Measurements from ENCODE around the gene ASIC3. TPM values are rescaled to one million over a fixed set of nuclear protein-coding genes. Genes with fewer than 3 reads are reported as not detected.

The ASIC3 gene
- total and polyA plus RNA-seq, 2 of the 8 experiments (the other 6 are each of a cell fraction or from before 2014, with no cell fraction given) = 1.6 to 1.9 TPM

GRCh38 chr7:151053096-151053495 lies 4.8 kb downstream of the ASIC3 start:
- H3K79me1 ChIP-seq (ENCODE audit: low read depth, low read length) = no peaks in the 10 kb centered on the region
- ChIA-PET POLR2A (ENCODE audit: partially characterized antibody) (interaction anchor here (0.7 to 1.6 kb wide), 2 partner anchors 28 to 50 kb away, joined by 4 read pairs; partner anchors contain the start of gene FASTK), CTCF (ENCODE audit: partially characterized antibody) (interaction anchor here (0.7 to 1.6 kb wide), 7 partner anchors 10 to 83 kb away, joined by 3 to 12 read pairs (median 4); no protein-coding TSS in a partner anchor)
- no peak overlapping the region for H2BK15ac ChIP-seq (ENCODE audit: low read length)
- H3K9me3 ChIP-seq (ENCODE audit: insufficient read depth in 2 of 2, low read depth in 1 of 2, low read length in 1 of 2) = no peaks in the 10 kb centered on the region
- no peak overlapping the region for H4K91ac ChIP-seq (replicated peaks; ENCODE audit: insufficient read length, low read length)
- no peak overlapping the region for H2AK5ac ChIP-seq (ENCODE audit: low read depth, low read length)
- H3K79me2 ChIP-seq (ENCODE audit: control insufficient read depth in 1 of 2, insufficient read depth in 2 of 2, low read length in 2 of 2) = no peaks in the 10 kb centered on the region
- H3K18ac ChIP-seq (ENCODE audit: extremely low read depth, low read length) = no peak overlapping the region
- H3K23ac ChIP-seq (ENCODE audit: insufficient read length) = no peak overlapping the region
- H3K4ac ChIP-seq (replicated peaks; ENCODE audit: insufficient read length, low read depth, low read length) = no peak overlapping the region
- H2BK12ac ChIP-seq (ENCODE audit: low read depth, low read length) = no peak overlapping the region
- DNase-seq (ENCODE audit: low read depth in 1 of 2, low spot score in 2 of 2) (no peak), FAIRE-seq (no peak)
- H4K20me1 ChIP-seq (replicated peaks in 1 of 2; ENCODE audit: control insufficient read depth in 1 of 2, insufficient read depth in 2 of 2, low read length in 2 of 2) = peaks cover 0 to 16% of the 10 kb centered on the region in 2 experiments
- no peak overlapping the region for H3K4me2 ChIP-seq (ENCODE audit: insufficient read depth in 1 of 2, low read depth in 2 of 2, low read length in 2 of 2)
- H2BK20ac ChIP-seq (ENCODE audit: low read length) = no peak overlapping the region
- no peak overlapping the region for H3K56ac ChIP-seq (replicated peaks; ENCODE audit: insufficient read length, low read depth, low read length)
- H4K8ac ChIP-seq (ENCODE audit: extremely low read depth, insufficient read depth, low read length) = no peak overlapping the region
- H3K4me3 ChIP-seq (ENCODE audit: extremely low read depth in 1 of 4, insufficient read depth in 2 of 4, low read depth in 3 of 4, low read length in 4 of 4) = no peak overlapping the region
- H3K36me3 ChIP-seq (ENCODE audit: control insufficient read depth in 2 of 4, insufficient read depth in 4 of 4, low read length in 3 of 4) = no peaks in the 10 kb centered on the region
- H3K9ac ChIP-seq (replicated peaks in 1 of 4; ENCODE audit: extremely low read depth in 1 of 4, low read depth in 3 of 4, low read length in 3 of 4) = no peak overlapping the region
- no peak overlapping the region for H2AFZ ChIP-seq (ENCODE audit: low read length)
- no peak overlapping the region for H2BK120ac ChIP-seq (replicated peaks; ENCODE audit: low read depth, low read length)
- no peak overlapping the region for H4K5ac ChIP-seq (ENCODE audit: insufficient read length, low read depth, low read length)
- H3K23me2 ChIP-seq (ENCODE audit: low read depth, low read length) = peaks cover 11% of the 10 kb centered on the region
- no peak overlapping the region for H2BK5ac ChIP-seq (ENCODE audit: low read depth, low read length)
- no peak overlapping the region for H3K14ac ChIP-seq (ENCODE audit: insufficient read length)
- H3K27ac ChIP-seq (ENCODE audit: low read depth, low read length) = no peak overlapping the region
- H3K27me3 ChIP-seq (replicated peaks in 1 of 4; ENCODE audit: control insufficient read depth in 3 of 4, extremely low read depth in 1 of 4, insufficient read depth in 3 of 4, low read length in 3 of 4) = peaks cover 4 to 38% (median 28%) of the 10 kb centered on the region in 4 experiments
- peaks cover 0 to 17% (median 7%) of the 10 kb centered on the region in 4 experiments; a peak in 5 of 7 replicates for H3K4me1 ChIP-seq (replicated peaks in 1 of 4; ENCODE audit: control insufficient read depth in 3 of 4, insufficient read depth in 4 of 4, low read length in 3 of 4)
- WGBS, 2 experiments (ENCODE audit: extremely low coverage in 1 of 2, insufficient coverage in 1 of 2, insufficient read length in 1 of 2, insufficient replicate concordance in 2 of 2, low coverage in 1 of 2, low lambda C conversion rate in 2 of 2, missing lambda C conversion rate in 1 of 2) = 80% methylated on average over 4 of the region's 4 CpGs; no CpG with 5 or more reads in 1 of the 2 experiments
- no peak for TF ChIP-seq TAF1 (IDR thresholded peaks at IDR 0.05; ENCODE audit: low read depth, low read length)
- no peak for TF ChIP-seq SP4 (IDR thresholded peaks at IDR 0.05; ENCODE audit: low read length)
- no peak for TF ChIP-seq SIRT6 (IDR thresholded peaks at IDR 0.05; ENCODE audit: low read length)
- no peak for TF ChIP-seq MAX (IDR thresholded peaks at IDR 0.05)
